Measurements from ENCODE around the gene GDF10. TPM values are rescaled to one million over a fixed set of nuclear protein-coding genes. Genes with fewer than 3 reads are reported as not detected.
A peak's percentile ranks its signal among the peaks of the same experiment; 100 is the strongest.

The GDF10 gene
- total and polyA plus RNA-seq, 10 donors = 0.02 to 0.35 (median 0.20) TPM; not detected in 3

GRCh38 chr10:47359101-47359500 lies 59.1 kb downstream of the GDF10 start:
- no peaks in the 10 kb centered on the region for H3K36me3 ChIP-seq
- H3K27me3 ChIP-seq (replicated peaks in 1 of 7) = no peaks in the 10 kb centered on the region
- intact Hi-C loops (cut with DNase I; ENCODE audit: low total_unique reads) = no loop called here
- no peaks in the 10 kb centered on the region for H3K4me1 ChIP-seq
- H3K4me3 ChIP-seq = no peak overlapping the region
- H3K27ac ChIP-seq = no peak overlapping the region
- no peak for TF ChIP-seq POLR2AphosphoS5 (IDR thresholded peaks at IDR 0.05)
- TF ChIP-seq CTCF (IDR thresholded peaks at IDR 0.05 in 8 of 11, conservative IDR thresholded peaks at IDR 0.05 in 3 of 11) = no peak
- no peak for TF ChIP-seq POLR2A (IDR thresholded peaks at IDR 0.05)
- DNase-seq = no peak
- WGBS, 5 donors = 77 to 96% (median 86%) methylated on average over 2 of the region's 2 CpGs
- no peaks in the 10 kb centered on the region for H3K9me3 ChIP-seq

- H3K36me3 ChIP-seq = no peaks in the 10 kb centered on the region
- DNase-seq = peak; percentile 55
- 36 to 74% (median 59%) methylated on average over 3 to 4 of the region's 4 CpGs for WGBS, 5 donors
- H3K4me3 ChIP-seq = no peak overlapping the region
- no peak for TF ChIP-seq POLR2AphosphoS5 (IDR thresholded peaks at IDR 0.05)
- no peak for TF ChIP-seq POLR2A (IDR thresholded peaks at IDR 0.05)
- no peak for TF ChIP-seq CTCF (IDR thresholded peaks at IDR 0.05 in 8 of 11, conservative IDR thresholded peaks at IDR 0.05 in 3 of 11)
- no peaks in the 10 kb centered on the region for H3K4me1 ChIP-seq
- intact Hi-C loops (cut with DNase I; ENCODE audit: low total_unique reads) = no loop called here
- no peaks in the 10 kb centered on the region for H3K9me3 ChIP-seq
- no peaks in the 10 kb centered on the region for H3K27me3 ChIP-seq (replicated peaks in 1 of 7)
- H3K27ac ChIP-seq = no peak overlapping the region
Measured at GRCh38 chr10:47359626-47360418, 59.8 kb downstream of the GDF10 start.

GRCh38 chr10:47360419-47361040 lies 60.5 kb downstream of the GDF10 start:
- WGBS, 5 donors = 76 to 89% (median 81%) methylated on average over 13 to 14 of the region's 14 CpGs
- DNase-seq = peak; percentile 43
- no peaks in the 10 kb centered on the region for H3K27me3 ChIP-seq (replicated peaks in 1 of 7)
- H3K4me1 ChIP-seq = no peaks in the 10 kb centered on the region
- no peak overlapping the region for H3K4me3 ChIP-seq
- no peak for TF ChIP-seq POLR2A (IDR thresholded peaks at IDR 0.05)
- TF ChIP-seq POLR2AphosphoS5 (IDR thresholded peaks at IDR 0.05) = no peak
- no peak for TF ChIP-seq CTCF (IDR thresholded peaks at IDR 0.05 in 8 of 11, conservative IDR thresholded peaks at IDR 0.05 in 3 of 11)
- intact Hi-C loops (cut with DNase I; ENCODE audit: low total_unique reads) = no loop called here
- H3K27ac ChIP-seq = no peak overlapping the region
- H3K9me3 ChIP-seq = no peaks in the 10 kb centered on the region
- H3K36me3 ChIP-seq = no peaks in the 10 kb centered on the region

GRCh38 chr10:47361293-47361692 lies 61.3 kb downstream of the GDF10 start:
- no peaks in the 10 kb centered on the region for H3K27me3 ChIP-seq (replicated peaks in 1 of 7)
- intact Hi-C loops (cut with DNase I; ENCODE audit: low total_unique reads) = no loop called here
- no peaks in the 10 kb centered on the region for H3K36me3 ChIP-seq
- DNase-seq = peak; percentile 59
- no peaks in the 10 kb centered on the region for H3K4me1 ChIP-seq
- no peak for TF ChIP-seq POLR2AphosphoS5 (IDR thresholded peaks at IDR 0.05)
- peak in 9 of 11 experiments; percentile 11 to 76 (median 62) for TF ChIP-seq CTCF (IDR thresholded peaks at IDR 0.05 in 8 of 11, conservative IDR thresholded peaks at IDR 0.05 in 3 of 11)
- TF ChIP-seq POLR2A (IDR thresholded peaks at IDR 0.05) = no peak
- H3K9me3 ChIP-seq = no peaks in the 10 kb centered on the region
- no peak overlapping the region for H3K4me3 ChIP-seq
- H3K27ac ChIP-seq = no peak overlapping the region
- WGBS, 5 donors = 45 to 58% (median 55%) methylated on average over 7 to 9 of the region's 9 CpGs
